ENCODE results near the gene COX7A1.
"Not testable (repeated sequence)": the region's sequence is repeated elsewhere in the genome, so short reads cannot be mapped to it uniquely, and the experiment has no call there.

COX7A1 gene

DNA sequence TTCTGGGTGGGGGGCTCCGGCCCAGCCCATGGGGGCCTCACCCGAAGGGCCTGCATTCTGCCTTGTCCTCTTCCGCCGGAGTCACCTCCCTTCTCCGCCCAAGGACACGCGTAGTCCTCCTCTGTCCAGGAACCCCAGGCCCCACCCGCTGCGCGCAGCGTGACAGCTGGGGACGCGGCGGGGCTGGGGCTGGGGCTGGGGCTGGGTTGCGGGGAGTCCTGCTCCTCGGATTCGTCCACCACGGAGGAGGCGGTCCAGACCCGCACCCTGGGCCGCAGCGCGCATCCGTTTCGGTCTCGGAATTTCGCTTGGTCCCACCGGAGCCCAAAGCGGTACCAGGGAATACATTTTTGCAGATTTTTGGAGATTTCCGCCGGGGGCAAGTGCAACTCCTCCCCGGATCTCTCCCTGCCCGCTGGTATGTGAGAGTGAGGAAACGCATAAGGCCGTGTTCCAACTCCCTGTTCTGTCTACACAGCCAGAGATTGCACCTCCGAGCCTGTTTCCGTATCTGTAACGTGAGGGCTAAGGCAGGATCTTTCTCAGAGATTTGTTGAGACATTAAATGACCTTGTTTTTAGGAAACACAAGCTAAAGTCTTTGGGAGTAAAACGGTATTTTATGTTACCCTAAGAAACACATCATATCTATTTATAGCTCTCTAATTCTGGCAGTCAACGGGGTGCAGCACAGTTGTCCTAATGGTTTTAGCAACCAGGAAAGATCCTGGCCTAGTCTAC lies at the start of gene COX7A1:
Gene COX7A1 (minus strand): TSS at position 96 of the 740 bp plus-strand sequence. CDS start 40 bp downstream, at position 56.
- no peak for DNase-seq

- no peak for DNase-seq
These were observed 49.4 kb upstream of the COX7A1 start for GRCh38 chr19:36201684-36202083.

DNA sequence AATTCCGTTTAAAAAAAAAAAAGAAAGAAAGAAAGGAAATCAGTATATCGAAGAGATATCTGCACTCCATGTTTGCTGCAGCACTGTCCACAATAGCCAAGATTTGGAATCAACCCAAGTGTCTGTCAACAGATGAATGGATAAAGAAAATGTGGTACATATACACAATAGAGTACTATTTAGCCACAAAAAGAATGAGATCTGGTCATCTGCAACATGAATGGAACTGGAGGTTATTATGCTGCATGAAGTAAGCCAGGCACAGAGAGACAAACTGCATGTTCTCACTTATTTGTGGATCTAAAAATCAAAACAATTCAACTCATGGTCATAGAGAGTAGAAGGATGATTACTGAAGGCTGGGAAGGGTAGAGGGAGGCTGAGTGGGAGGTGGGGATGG lies 45.9 kb upstream of the COX7A1 start:
- no peak for DNase-seq

DNA sequence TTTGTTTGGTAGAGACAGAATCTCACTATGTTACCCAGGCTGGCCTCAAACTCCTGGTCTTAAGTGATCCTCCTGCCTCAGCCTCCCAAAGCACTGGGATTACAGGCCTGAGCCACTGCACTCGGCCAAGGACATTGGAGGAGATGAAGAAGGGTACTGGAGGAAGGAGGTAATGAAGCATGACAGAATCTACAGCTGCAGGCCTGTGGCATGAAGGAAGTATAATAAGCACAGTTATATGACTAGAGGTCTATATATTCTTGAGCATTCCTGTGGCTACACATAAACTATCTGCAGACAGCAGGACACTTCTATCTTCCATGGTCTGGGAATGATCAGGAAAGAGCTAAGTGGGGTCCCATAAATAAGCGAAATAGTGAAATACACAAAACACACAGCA lies 44.0 kb upstream of the COX7A1 start:
- no peak for DNase-seq

- not testable (repeated sequence) for DNase-seq
These were observed 34.5 kb upstream of the COX7A1 start for GRCh38 chr19:36186722-36187121.

DNA sequence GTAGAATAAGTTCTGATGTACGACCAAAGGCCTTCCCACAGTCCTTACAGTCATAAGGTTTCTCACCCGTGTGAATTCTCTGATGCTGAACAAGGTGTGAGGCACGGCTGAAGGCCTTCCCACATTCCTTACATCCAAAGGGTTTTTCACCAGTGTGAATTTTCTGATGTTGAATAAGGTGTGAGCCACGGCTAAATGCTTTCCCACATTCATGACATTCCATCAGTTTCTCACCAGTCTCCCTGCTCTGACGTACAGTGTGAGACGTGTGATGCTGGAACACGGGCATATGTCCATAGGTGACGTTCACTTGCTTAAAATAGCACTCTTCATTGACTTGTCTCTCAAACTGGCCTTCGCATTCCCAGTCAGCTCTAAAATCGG lies 31.0 kb upstream of the COX7A1 start:
- DNase-seq: no peak

DNA sequence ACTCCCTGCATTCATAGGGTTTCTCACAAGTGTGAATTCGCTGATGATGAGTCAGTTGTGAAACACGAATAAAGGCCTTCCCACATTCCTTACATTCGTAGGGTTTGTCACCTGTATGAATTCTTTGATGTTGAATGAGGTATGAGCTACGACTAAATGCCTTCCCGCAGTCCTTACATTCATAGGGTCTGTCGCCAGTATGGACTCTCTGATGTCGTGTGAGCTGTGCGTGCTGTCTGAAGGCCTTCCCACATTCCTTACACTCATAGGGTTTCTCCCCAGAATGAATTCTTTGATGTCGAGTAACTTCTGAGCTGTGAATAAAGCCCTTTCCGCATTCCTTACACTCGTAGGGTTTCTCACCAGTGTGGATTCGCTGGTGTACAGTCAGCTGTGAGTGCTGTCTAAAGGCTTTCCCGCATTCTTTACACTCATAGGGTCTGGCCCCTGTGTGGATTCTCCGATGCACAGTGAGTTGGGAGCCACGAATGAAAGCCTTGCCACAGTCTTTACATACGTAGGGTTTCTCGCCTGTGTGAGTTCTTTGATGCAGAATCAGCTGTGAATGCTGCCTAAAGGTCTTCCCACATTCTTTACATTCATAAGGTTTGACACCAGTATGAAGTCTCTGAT lies 30.5 kb upstream of the COX7A1 start:
- DNase-seq: no peak

- DNase-seq: not testable (repeated sequence)
These were observed 26.8 kb upstream of the COX7A1 start for GRCh38 chr19:36179077-36179476.

- DNase-seq: not testable (repeated sequence)
These were observed 21.6 kb upstream of the COX7A1 start for GRCh38 chr19:36173846-36174245.

DNA sequence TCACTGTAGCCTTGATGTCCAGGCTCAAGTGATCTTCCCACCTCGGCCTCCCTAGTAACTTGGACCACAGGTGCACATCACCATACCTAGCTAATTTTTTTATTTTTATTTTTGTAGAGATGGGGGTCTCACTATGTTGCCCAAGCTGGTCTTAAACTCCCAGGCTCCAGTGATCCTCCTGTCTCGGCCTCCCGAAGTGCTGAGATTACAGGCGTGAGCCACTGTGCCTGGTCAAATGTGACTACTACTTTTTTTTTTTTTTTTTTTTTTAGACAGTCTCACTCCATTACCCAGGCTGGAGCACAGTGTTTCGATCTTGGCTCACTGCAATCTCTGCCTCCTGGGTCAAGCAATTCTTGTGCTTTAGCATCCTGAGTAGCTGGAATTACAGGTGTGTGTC lies 20.6 kb upstream of the COX7A1 start:
- DNase-seq: no peak

DNA sequence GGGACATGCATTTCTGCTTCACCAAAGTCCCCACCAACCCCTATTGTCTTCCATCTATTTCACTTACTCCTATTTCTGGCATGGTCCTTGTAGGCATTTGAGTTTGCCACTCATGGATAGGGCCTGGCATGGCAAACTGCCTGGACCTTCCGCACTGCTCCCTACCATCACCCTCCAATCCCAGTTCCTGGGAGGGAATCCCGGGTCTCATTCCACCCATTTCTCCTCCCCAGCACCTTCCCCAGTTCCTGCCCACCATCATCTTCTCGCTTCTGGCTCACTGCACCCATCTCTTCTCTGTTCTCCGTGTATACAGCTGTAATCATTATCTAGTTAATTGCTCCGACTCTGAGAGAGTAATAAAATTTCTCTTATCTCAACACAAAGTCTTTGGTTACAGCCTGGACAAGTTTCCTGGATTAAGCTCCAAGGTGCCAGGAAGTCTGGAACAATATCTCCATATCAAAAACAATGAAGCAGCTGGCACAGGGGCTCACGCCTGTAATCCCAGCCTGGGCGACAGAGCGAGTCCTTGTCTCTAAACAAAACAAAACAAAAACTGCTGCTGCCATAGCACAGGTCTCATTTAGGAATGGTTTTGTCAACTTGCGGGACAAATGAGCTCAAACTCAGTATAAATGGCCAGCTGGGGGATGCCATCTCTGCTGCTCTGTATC lies 17.0 kb upstream of the COX7A1 start:
- DNase-seq: no peak

- no peak for DNase-seq
These were observed 11.6 kb upstream of the COX7A1 start for GRCh38 chr19:36163813-36164212.

GRCh38 chr19:36160821-36161596 lies 8.8 kb upstream of the COX7A1 start:
- no peak for DNase-seq

- no peak for DNase-seq
These were observed 879 bp upstream of the COX7A1 start for GRCh38 chr19:36153126-36153525.

DNA sequence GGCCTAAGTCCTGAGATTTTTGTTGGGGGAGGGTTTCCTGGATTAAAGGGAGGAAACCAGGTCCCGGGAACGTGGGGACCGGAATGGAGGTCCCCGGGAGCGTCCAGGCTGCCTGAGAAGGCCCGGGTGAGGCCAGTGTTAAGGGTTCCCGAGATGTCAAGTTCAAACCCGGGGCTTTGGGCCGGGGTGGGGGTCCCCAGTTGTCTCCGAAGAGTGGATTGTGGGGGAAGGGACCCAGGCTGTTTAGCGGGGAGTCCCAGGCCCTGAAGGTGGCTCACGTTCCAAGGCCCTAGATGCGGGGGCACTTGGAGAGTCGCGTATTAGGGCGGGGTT lies 262 bp downstream of the COX7A1 start:
- DNase-seq: no peak

- no peak for DNase-seq
These were observed 866 bp downstream of the COX7A1 start for GRCh38 chr19:36151144-36152018.

- DNase-seq: no peak
These were observed 1.7 kb downstream of the COX7A1 start for GRCh38 chr19:36150586-36150985.

DNA sequence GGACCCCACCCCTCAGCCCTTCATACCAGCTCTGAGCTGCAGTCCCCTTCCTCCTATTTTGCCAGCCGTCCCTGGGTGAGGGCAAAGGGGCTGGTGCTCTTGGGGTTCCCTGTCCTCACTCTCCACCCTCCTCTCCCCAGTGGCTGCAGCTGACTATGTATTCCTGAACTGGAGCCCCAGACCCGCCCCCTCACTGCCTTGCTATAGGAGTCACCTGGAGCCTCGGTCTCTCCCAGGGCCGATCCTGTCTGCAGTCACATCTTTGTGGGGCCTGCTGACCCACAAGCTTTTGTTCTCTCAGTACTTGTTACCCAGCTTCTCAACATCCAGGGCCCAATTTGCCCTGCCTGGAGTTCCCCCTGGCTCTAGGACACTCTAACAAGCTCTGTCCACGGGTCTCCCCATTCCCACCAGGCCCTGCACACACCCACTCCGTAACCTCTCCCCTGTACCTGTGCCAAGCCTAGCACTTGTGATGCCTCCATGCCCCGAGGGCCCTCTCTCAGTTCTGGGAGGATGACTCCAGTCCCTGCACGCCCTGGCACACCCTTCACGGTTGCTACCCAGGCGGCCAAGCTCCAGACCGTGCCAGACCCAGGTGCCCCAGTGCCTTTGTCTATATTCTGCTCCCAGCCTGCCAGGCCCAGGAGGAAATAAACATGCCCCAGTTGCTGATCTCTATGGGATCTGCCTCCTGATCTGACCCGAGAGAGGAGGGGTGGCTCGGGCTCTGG lies 2.4 kb downstream of the COX7A1 start:
- no peak for DNase-seq

DNA sequence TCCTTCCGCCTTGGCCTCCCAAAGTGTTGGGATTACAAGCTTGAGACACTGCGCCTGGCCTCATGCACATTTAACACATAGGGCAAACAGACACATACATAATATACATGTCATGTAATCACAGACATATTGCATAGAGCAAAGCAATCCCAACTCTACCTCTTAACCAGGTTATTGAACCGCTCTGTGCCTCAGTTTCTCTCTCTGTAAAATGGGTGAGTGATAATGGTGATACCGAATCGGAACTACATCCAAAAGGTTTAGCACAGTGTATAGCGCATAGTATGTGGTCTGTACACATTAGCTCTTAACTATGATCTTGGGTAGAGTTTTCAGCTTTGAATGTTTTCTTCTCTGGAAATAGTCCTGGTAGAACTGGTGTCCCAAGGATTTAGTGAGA lies 7.6 kb downstream of the COX7A1 start:
- DNase-seq: no peak

DNA sequence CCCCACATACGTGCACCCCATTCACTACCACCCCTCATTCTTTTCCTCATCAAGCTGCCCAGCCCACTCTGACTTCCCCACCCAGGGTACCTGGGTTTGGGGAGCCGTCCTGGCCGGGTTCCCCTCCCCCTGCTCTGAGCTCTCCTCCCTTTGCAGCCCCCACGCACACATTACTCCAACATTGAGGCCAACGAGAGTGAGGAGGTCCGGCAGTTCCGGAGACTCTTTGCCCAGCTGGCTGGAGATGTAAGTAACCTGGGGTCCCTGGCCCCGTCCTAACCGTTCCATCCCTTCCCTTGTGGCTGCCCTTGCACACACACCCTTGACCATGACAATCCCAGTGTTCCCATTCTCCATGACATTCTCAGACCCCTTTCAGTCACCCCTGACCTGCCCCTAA lies 9.8 kb downstream of the COX7A1 start:
- no peak for DNase-seq

GRCh38 chr19:36142046-36142445 lies 10.2 kb downstream of the COX7A1 start:
- DNase-seq: no peak

All from activated naive CD4-positive, alpha-beta T cell treated with Interleukin-2 at 50 U/mL for 16 hours (primary cell).